Osteocyte (in vitro differentiated cells): ENCODE data around the gene TEX13C. TPM values are rescaled to one million over a fixed set of nuclear protein-coding genes. Genes with fewer than 3 reads are reported as not detected.

Experiments
- DNase-seq: peaks from one replicate; pipeline ENCODE4 v3.0.0; 2021; ENCODE audit warnings: mixed read lengths; ENCODE audit not compliant: unreplicated experiment; ENCODE audit errors: extremely low spot score
- H3K27ac Mint-ChIP-seq: one replicate; pipeline ENCODE4 v1.8.0; 2021; ENCODE audit warnings: mild to moderate bottlenecking, mixed read lengths; ENCODE audit not compliant: unreplicated experiment
- H3K27me3 Mint-ChIP-seq: one replicate; pipeline ENCODE4 v1.8.0; 2021; ENCODE audit warnings: mixed read lengths; ENCODE audit not compliant: unreplicated experiment
- H3K36me3 Mint-ChIP-seq: one replicate; pipeline ENCODE4 v1.8.0; 2021; ENCODE audit warnings: mixed read lengths; ENCODE audit not compliant: unreplicated experiment
- H3K4me1 Mint-ChIP-seq: one replicate; pipeline ENCODE4 v1.8.0; 2021; ENCODE audit warnings: mixed read lengths; ENCODE audit not compliant: unreplicated experiment
- H3K4me3 Mint-ChIP-seq: one replicate; pipeline ENCODE4 v1.8.0; 2021; ENCODE audit warnings: mild to moderate bottlenecking, moderate library complexity, mixed read lengths; ENCODE audit not compliant: unreplicated experiment
- H3K9me3 Mint-ChIP-seq: one replicate; pipeline ENCODE4 v1.8.0; 2021; ENCODE audit warnings: mixed read lengths; ENCODE audit not compliant: unreplicated experiment
- CTCF ChIP-seq: fragments of 200-600 bp; sonication (generic); IDR thresholded peaks from 2 replicates; pipeline ENCODE4 v1.5.0; 2021; ENCODE audit warnings: antibody characterized with exemption, mild to moderate bottlenecking, moderate library complexity
- total RNA-seq: library from RNA; stranded (reverse); gene quantifications from 2 replicates; pipeline ENCODE4 v1.2.1, GENCODE V29; 2021

TEX13C gene
- total RNA-seq, 1 donor from 2014 or later: not detected

GRCh38 chrX:125340490-125340889 is 20.8 kb downstream of the TEX13C start:
- H3K4me1 Mint-ChIP-seq: no peaks in the 10 kb centered on the region
- no peak for DNase-seq
- no peak for TF ChIP-seq CTCF
- no peak overlapping the region for H3K27ac Mint-ChIP-seq
- H3K36me3 Mint-ChIP-seq: no peaks in the 10 kb centered on the region
- H3K27me3 Mint-ChIP-seq: no peaks in the 10 kb centered on the region
- peaks cover 21% of the 10 kb centered on the region for H3K9me3 Mint-ChIP-seq
- H3K4me3 Mint-ChIP-seq: no peak overlapping the region

GRCh38 chrX:125374169-125374568 is 54.5 kb downstream of the TEX13C start:
- H3K27me3 Mint-ChIP-seq: no peaks in the 10 kb centered on the region
- H3K4me1 Mint-ChIP-seq: no peaks in the 10 kb centered on the region
- H3K27ac Mint-ChIP-seq: no peak overlapping the region
- no peaks in the 10 kb centered on the region for H3K36me3 Mint-ChIP-seq
- peaks cover 27% of the 10 kb centered on the region for H3K9me3 Mint-ChIP-seq
- no peak overlapping the region for H3K4me3 Mint-ChIP-seq
- no peak for TF ChIP-seq CTCF
- DNase-seq: no peak
